Duodenal mucosa (tissue), 2 donors: ENCODE measurements around the gene OSBPL3.

Experiments used
- H3K27ac ChIP-seq: one replicate; pipeline ENCODE4 v1.7.0; 2013; ENCODE audit warnings: low read depth, low read length
- H3K27me3 ChIP-seq, 2 donors: one replicate each; pipeline ENCODE4 v1.7.0; 2013; ENCODE audit warnings: low read length in 2 of 2, control low read depth in 1 of 2; ENCODE audit not compliant: insufficient read depth in 2 of 2, control insufficient read depth in 1 of 2
- H3K36me3 ChIP-seq, 2 donors: one replicate each; pipeline ENCODE4 v1.7.0; 2013; ENCODE audit warnings: low read length in 2 of 2, control low read depth in 1 of 2; ENCODE audit not compliant: insufficient read depth in 2 of 2, control insufficient read depth in 1 of 2
- H3K4me1 ChIP-seq, 2 donors: one replicate each; pipeline ENCODE4 v1.7.0; 2013; ENCODE audit warnings: low read length in 2 of 2, control low read depth in 1 of 2; ENCODE audit not compliant: insufficient read depth in 2 of 2, control insufficient read depth in 1 of 2
- H3K4me3 ChIP-seq, 2 donors: one replicate each; pipeline ENCODE4 v1.7.0; 2013; ENCODE audit warnings: low read length in 2 of 2, low read depth in 1 of 2
- H3K9ac ChIP-seq, 2 donors: one replicate each; pipeline ENCODE4 v1.7.0; 2013; ENCODE audit warnings: low read length in 2 of 2, low read depth in 1 of 2
- H3K9me3 ChIP-seq, 2 donors: one replicate each; pipeline ENCODE4 v1.7.0; 2013; ENCODE audit warnings: low read length in 2 of 2, control low read depth in 1 of 2; ENCODE audit not compliant: control insufficient read depth in 1 of 2

The OSBPL3 gene

GRCh38 chr7:24959735-24960485 lies 20.1 kb downstream of the OSBPL3 start:
- H3K27me3 ChIP-seq = no peaks in the 10 kb centered on the region
- H3K36me3 ChIP-seq = no peaks in the 10 kb centered on the region
- H3K4me1 ChIP-seq = peaks cover 3 to 7% of the 10 kb centered on the region in 2 donors
- H3K4me3 ChIP-seq = no peak overlapping the region
- H3K27ac ChIP-seq = no peak overlapping the region
- no peak overlapping the region for H3K9ac ChIP-seq
- no peaks in the 10 kb centered on the region for H3K9me3 ChIP-seq

GRCh38 chr7:24958399-24958798 lies 21.6 kb downstream of the OSBPL3 start:
- Histone ChIP-seq H3K27me3 (no peaks in the 10 kb centered on the region), H3K36me3 (no peaks in the 10 kb centered on the region), H3K27ac (no peak overlapping the region), H3K9ac (no peak overlapping the region), H3K9me3 (no peaks in the 10 kb centered on the region), H3K4me1 (peaks cover 2 to 5% of the 10 kb centered on the region in 2 donors), H3K4me3 (no peak overlapping the region)

- Histone ChIP-seq H3K27me3 (no peaks in the 10 kb centered on the region), H3K4me3 (no peak overlapping the region), H3K9me3 (no peaks in the 10 kb centered on the region), H3K9ac (no peak overlapping the region), H3K27ac (no peak overlapping the region), H3K36me3 (no peaks in the 10 kb centered on the region), H3K4me1 (no peaks in the 10 kb centered on the region)
These were observed 24.0 kb downstream of the OSBPL3 start for GRCh38 chr7:24956021-24956420.

- no peaks in the 10 kb centered on the region for H3K4me1 ChIP-seq
- H3K27ac ChIP-seq = no peak overlapping the region
- no peaks in the 10 kb centered on the region for H3K27me3 ChIP-seq
- H3K9me3 ChIP-seq = no peaks in the 10 kb centered on the region
- H3K4me3 ChIP-seq = no peak overlapping the region
- no peak overlapping the region for H3K9ac ChIP-seq
- H3K36me3 ChIP-seq = no peaks in the 10 kb centered on the region
These were observed 24.7 kb downstream of the OSBPL3 start for GRCh38 chr7:24955313-24955712.

- Histone ChIP-seq H3K36me3 (no peaks in the 10 kb centered on the region), H3K4me3 (no peak overlapping the region), H3K27me3 (no peaks in the 10 kb centered on the region), H3K4me1 (peaks cover 0 to 4% of the 10 kb centered on the region in 2 donors), H3K9ac (no peak overlapping the region), H3K9me3 (no peaks in the 10 kb centered on the region), H3K27ac (no peak overlapping the region)
These were observed 27.5 kb downstream of the OSBPL3 start for GRCh38 chr7:24952464-24952863.

- no peak overlapping the region for H3K27ac ChIP-seq
- H3K4me1 ChIP-seq = peaks cover 4 to 6% of the 10 kb centered on the region in 2 donors
- H3K9me3 ChIP-seq = no peaks in the 10 kb centered on the region
- no peaks in the 10 kb centered on the region for H3K27me3 ChIP-seq
- H3K9ac ChIP-seq = no peak overlapping the region
- H3K36me3 ChIP-seq = no peaks in the 10 kb centered on the region
- no peak overlapping the region for H3K4me3 ChIP-seq
These were observed 28.5 kb downstream of the OSBPL3 start for GRCh38 chr7:24951441-24951980.

- Histone ChIP-seq H3K9me3 (no peaks in the 10 kb centered on the region), H3K4me3 (no peak overlapping the region), H3K4me1 (peaks cover 4 to 11% of the 10 kb centered on the region in 2 donors), H3K9ac (no peak overlapping the region), H3K27me3 (no peaks in the 10 kb centered on the region), H3K27ac (no peak overlapping the region), H3K36me3 (no peaks in the 10 kb centered on the region)
These were observed 30.1 kb downstream of the OSBPL3 start for GRCh38 chr7:24949884-24950283.

- Histone ChIP-seq H3K36me3 (no peaks in the 10 kb centered on the region), H3K27ac (no peak overlapping the region), H3K4me1 (peaks cover 4 to 11% of the 10 kb centered on the region in 2 donors), H3K9me3 (no peaks in the 10 kb centered on the region), H3K27me3 (no peaks in the 10 kb centered on the region), H3K9ac (no peak overlapping the region), H3K4me3 (no peak overlapping the region)
These were observed 31.2 kb downstream of the OSBPL3 start for GRCh38 chr7:24948739-24949138.

- Histone ChIP-seq H3K27ac (no peak overlapping the region), H3K4me1 (peaks cover 4 to 11% of the 10 kb centered on the region in 2 donors), H3K36me3 (no peaks in the 10 kb centered on the region), H3K9me3 (no peaks in the 10 kb centered on the region), H3K4me3 (no peak overlapping the region), H3K9ac (no peak overlapping the region), H3K27me3 (no peaks in the 10 kb centered on the region)
These were observed 33.5 kb downstream of the OSBPL3 start for GRCh38 chr7:24946467-24946866.

GRCh38 chr7:24945899-24946298 lies 34.1 kb downstream of the OSBPL3 start:
- Histone ChIP-seq H3K27ac (no peak overlapping the region), H3K9me3 (no peaks in the 10 kb centered on the region), H3K4me3 (no peak overlapping the region), H3K9ac (no peak overlapping the region), H3K4me1 (peaks cover 4 to 11% of the 10 kb centered on the region in 2 donors), H3K27me3 (no peaks in the 10 kb centered on the region), H3K36me3 (no peaks in the 10 kb centered on the region)
